Left renal cortex interstitium (tissue), 4 donors: ENCODE measurements around the gene SRPX. TPM values are rescaled to one million over a fixed set of nuclear protein-coding genes. Genes with fewer than 3 reads are reported as not detected.

Experiments
- DNase-seq, 4 donors: peaks; one replicate each; pipeline ENCODE4 v3.0.0-alpha.2; 2013; ENCODE audit warnings: low read depth in 4 of 4, low spot score in 2 of 4, missing footprints in 1 of 4
- polyA plus RNA-seq, 4 donors: library from polyadenylated mRNA; unstranded; fragments of 120-200 nt; gene quantifications; one replicate each; pipeline ENCODE4 v1.2.1, GENCODE V29; 2013; ENCODE audit not compliant: insufficient read length in 4 of 4

Gene SRPX
- polyA plus RNA-seq, 4 donors: 11.5 to 20.7 (median 16.4) TPM

DNA sequence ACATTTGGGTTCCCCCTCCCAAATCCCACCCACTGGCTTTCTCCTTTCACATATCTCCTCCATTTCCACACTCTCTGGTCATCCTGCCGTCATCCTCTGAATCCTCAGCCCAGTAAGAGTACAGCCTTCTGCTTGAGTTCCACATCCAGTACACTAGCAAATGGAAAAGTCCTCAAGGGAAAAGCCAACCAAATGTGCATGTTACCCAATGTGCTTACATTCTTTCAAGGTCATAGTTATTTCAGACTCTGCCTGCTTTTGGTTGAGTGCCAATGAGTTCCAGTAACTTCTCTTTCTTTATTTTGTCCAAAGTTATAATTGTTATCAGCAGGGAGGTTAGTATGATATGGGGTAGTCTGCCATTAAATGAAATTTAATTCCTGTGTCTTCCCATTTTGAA lies 78.1 kb downstream of the SRPX start:
- DNase-seq: no peak

DNA sequence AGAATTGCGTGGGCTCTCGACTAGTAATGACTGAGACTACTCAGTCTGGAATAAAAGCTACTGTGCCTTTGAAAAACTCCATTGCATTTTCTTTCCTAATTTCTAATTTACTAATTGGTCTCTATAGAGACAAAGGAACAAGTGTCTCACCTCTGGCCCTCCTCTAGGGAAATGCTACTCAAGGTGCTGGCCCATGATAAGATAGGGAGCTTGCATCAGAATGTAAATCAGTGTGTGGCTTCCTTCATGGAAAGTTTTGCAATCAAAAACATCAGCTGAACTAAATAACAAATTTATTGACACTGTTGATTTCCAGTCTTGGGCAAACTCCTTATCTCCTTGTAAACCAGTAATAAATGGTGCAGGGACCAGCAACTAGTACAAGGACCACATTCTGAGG lies 81.8 kb downstream of the SRPX start:
- no peak for DNase-seq

DNA sequence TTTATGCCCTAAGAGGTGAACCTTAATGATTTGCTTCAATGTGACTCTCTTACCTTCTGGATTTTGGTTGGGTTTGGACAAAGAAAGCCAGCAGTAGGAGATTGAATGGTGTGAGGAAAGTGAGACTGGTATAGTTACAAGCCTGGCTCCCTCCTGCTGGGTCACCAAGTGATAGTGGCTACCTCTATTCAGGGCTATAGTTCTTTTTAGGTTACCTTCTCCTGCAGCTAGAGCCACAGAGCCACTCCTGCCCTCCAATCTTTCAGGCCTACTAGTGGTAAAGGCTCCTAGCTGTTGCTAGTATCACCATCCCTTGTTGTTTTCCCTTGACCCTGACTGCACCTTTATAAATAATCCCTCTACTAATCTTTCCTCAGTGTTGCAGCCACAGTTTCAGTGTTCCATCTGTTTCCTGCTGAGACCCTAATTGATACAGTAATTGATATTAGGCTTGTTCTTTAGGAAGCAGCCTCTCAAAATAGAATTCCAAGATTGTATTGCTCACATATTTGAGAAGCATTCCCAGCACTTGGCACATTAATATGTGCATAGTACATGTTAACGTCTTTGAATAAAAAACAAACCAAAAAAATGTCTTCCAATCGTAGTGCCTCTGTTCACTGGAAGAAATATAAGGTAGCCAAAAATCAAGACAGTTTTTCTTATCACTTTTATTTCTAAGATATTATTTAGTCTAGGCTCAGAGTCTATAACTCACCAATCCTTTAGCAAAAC lies 82.3 kb downstream of the SRPX start:
- DNase-seq: no peak

DNA sequence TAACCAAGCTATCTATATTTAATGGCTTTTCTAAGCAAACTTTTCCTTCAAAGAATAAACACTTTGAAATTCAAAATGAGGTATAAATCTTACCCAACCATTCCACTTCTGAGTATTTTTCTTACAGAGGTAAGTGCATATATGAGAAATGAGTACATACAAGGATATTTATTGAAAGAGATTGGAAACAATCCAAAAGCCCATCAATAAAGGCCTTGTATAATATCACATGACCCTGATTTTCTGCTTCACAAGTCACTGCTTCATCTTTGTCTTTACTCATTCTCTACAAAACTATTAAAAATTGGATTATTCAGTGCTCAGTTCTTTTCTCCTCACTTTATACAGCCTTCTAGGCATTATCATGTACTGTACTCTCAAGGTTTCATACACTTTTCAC lies 91.3 kb downstream of the SRPX start:
- DNase-seq: no peak

DNA sequence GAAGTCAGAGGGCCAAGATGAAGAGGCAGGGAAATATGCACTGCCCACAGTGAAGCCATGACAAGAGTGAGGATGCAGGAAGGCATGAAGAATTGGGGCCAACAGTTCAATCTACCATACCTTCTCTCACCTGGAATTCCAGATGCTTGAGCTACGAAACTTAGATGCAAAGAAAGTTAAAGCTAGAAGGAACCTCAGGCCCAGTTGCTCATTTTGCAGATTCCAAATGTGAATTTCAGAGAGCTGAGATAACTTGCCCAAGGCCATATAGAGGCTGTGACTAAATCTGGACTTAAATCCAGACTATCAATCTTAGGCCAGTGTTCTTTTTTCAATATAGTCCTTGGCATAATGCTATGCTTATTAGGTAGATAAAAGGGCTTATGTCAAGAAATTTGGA lies 92.7 kb downstream of the SRPX start:
- DNase-seq: no peak

DNA sequence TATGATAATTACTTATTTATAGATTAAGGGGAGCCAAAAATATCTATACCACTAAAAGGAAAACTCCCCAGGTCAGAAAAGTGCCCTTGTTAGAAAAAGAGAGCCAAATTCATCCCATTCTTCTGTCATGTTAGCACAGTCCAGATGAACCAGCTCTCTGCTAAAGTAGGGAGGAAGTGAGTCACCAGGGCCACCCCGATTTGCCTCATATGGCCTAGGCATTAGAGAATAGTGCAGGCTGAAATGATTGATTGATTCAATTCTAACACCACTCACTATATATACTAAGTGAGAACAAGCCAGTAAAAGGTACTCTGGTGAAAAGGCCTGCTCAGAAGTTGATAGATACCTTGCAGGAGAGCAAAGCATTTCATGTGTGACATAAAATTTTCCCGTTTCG lies 94.5 kb downstream of the SRPX start:
- DNase-seq: no peak

DNA sequence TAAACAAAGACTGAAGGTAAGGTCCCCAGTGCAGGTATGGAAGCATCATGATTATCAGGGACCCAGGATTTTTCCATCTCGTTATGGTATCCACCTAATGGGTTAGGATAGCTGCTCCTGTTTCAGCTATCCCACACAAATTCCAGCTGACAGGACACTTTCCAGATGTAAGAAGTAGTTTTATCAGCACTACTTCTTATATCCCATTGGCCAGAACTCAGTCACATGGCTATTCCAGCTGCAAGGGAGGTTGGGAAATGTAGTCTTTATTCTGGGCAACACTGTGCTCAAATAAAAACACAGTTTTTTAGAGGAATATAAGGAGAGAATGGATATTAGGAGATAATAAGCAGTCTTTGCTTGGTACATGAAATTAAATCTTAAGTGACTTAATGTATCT lies 96.7 kb downstream of the SRPX start:
- no peak for DNase-seq

DNA sequence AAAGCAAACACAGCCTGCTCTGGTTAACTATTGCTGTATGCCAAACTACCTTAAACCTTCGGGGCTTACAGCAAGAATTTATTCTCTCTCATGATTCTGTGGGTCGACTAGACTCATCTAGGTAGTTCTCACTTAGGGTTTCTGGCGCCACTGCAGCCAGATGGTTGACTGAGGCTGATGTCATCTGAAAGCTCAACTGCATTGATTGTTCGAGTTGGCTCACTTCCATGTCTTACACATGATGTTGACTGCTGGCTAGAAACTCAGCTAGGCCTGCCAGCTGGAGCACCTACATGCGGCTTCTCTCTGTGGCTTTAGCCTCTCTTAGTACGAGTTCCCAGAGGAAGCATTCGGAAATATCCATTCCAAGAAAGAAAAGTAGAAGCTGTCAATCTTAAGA lies 103.2 kb downstream of the SRPX start:
- DNase-seq: no peak

DNA sequence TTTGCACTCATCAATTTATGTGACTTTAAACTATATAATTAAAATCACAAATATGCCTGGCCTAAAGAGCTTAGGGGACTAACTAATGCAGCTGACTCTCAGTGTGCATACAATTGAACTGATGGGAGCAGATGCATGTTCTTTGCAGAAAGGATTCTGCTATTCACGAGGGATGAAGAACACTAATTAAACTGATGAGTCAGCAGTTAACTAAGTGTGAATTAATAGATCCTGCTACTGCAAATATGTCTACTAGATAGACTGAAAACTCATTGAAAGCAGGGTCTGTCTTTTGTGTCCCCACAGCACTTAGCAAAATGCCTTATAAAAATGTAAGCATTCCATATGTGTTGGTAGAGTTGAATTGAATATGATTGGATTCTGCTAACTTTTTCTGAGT lies 104.0 kb downstream of the SRPX start:
- no peak for DNase-seq

DNA sequence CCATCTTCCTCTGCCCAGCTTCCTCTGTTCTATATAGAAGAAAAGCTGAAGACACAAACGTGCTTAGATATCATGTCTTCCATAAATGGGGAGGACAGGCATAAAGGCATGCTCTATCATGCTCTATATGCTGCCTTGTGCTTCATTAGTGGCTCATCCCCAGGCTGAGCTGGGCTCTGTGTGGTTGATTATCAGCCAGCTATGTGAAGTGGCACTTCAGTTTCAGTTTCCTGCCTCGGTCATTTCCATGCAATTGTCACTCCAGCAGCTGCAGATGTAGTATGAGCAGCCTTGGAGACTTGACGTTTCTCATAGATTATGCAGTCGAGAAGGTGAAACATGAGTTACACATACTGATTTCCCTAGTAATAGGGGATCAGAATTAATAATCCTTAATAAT lies 108.1 kb downstream of the SRPX start:
- no peak for DNase-seq

DNA sequence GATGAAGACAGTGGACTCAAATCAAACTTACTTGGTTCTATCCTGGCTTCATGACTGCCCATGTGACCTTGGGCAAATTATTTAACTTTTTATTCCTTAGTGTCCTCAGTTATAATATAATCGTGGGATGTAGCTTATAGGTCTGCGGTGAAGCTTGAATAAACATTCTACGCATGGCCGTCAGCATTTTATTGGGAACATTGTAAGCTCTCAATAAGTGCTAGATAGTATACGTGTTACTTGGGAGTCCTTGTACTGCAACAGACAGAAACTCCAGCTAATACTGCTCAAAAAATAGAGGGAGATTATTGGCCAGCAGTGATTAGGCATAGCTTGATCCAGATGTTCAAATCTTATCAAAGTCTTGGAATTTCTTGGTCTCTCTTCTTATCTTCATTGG lies 109.5 kb downstream of the SRPX start:
- DNase-seq: no peak

DNA sequence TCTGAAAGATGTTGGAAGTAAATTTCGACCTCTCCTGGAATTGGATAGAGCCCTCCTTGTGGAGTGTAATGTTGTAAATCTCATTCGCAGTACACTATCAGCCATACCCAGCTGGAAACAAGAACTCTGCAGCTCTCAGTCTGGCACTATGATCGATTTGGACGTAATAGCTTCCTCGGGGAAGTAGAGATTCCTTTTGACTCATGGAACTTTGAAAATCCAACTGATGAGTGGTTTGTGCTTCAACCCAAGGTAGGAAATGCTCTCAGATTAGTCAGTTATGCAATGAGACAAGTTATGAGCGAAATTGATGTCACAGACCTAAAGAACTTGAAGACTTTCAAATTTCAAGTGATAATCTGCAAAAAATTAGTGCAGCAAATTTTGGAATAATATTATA lies 110.4 kb downstream of the SRPX start:
- no peak for DNase-seq

DNA sequence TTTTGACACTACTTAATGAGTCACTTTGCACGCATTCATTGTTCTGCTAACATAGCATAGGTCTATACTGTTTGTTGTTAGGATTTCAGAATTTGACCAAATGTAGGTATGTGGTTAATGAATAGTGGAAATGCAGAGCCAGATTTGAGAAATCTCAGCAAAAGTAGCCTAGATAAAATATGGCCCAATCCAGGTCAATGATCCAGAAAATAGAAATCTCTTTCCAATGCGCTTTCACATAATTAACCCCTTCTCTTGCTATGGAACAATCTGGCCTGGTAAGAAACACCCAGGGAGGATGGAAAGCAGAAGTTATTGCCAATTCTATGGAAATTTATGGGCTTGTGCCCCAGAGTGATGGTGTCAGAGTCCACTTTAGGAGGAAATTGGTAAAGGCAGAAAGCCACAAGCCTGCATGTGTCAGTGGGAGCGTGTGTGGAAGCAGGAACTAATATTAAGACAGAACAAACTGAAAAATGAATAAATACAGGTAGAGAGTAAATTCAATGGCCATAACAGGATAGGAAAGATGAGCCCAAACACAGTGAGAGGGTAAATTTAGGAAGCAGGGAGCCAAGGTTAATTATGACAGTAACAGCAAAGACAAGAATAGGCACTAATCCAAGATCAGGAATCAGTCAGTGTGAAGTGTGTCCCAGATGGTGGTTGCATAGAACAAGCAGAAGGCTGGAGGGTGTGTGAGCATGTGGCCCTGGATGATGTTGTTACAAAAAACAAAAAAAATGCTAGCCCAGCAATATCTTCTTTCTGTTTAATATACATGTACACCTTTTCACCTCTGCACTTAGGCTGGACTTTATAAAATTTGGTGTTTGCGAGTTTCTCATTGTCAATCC lies 111.4 kb downstream of the SRPX start:
- no peak for DNase-seq

DNA sequence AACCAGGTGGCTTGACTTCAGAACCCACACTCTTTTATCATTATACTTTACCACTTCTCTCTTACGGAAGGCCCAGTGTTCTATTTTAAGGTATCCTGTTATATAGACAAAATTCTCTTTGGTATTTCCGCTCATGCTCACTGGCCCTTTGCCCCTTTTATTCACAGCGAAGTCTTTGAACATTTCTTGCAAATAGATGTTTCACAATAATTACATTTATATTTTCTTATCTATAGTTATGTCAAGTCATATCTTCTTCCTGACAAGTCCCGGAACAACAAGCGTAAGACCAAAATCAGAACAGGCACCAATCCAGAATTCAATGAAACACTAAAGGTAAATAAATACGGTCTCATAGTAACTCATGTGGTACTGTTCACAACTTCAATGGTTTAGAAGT lies 112.3 kb downstream of the SRPX start:
- no peak for DNase-seq

DNA sequence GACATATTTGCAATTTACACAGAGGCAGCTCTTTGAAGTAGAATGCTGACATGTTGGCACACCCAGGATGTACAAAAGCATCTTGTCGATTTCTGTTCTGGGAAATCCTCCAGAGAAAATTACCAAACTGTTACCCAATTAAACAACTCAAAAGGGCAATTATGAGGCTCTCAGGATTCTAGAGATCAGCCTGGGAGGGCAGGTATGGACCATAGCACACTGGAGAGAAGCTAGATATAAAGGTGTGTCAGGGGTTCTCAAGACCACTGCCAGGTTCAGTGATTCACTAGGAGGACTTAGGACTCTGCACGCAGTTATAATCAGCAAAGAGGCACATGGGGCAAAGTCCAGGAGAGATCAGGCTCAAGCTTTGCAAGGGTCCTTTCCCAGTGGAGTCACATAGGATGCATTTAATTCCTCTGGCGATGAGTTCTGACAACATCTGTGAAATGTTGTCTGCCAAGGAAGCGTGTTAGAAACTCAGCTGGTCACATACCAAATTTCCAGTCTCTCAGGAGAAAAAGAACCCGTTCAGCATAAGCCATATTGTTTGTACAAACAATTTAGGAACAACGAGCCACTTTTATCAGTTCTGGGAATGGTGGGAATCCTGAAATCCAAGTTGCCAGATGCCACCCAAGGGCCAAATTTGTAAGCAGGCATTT lies 113.5 kb downstream of the SRPX start:
- DNase-seq: no peak

DNA sequence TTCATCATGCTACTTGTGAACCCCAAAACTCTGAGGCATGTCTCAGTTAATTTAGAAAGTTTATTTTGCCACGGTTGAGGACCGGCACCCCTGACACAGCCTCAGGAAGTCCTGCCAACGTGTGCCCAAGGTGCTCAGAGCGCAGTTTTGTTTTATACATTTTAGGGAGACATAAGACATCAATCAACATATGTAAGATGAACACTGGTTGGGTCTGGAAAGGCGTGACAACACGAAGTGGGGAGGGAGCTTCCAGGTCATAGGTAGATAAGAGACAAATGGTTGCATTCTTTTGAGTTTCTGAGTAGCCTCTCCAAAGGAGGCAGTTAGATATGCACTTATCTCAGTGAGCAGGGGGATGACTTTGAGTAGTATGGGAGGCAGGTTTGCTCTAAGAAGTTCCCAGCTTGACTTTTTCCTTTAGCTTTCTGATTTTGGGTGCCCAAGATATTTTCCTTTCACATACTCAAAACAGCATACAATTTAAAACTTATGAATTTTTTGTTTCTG lies 115.4 kb downstream of the SRPX start:
- no peak for DNase-seq

DNA sequence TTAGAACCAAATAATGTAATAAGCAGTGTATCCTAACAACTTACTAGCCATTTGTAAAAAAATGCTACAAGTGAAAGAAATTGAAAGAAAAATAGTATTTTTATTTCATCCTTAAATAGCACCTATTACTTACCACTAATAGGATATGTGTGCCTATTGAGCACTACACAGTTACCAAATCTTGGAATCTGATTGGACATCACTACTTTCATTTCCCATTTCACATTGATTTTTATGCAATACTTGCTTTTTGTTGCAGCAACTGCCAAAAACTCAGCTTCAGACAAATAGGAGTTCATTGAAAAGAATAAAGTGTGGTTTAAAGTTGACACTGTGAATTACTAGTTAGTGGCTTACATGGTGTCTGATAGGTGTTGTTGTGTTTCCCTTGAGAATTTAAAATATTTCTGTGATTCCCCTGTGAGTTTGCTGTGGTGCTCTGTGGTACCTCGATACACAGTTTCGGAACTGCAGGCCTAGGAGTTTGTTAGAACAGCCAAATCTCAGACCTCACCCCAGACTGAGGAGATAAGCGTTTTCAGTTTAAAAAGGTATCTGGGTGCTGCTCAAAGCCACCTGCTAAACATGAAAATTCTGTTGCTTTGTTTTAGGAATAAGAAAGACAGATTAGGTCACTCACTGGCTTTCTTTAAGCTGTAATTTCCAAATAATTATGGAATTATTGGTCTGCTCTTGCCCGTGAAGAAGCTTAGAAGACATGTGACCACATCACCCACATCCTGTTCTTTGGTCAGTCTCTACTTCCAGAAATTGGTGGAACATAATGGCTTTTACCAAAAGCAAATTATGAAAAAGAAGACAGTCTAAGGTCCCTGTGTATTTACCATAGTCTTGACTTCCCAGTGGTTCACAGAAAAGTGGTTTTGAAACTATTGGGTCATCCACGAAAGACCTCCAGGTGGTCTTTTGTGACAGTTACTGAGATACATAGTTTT lies 116.5 kb downstream of the SRPX start:
- no peak for DNase-seq

DNA sequence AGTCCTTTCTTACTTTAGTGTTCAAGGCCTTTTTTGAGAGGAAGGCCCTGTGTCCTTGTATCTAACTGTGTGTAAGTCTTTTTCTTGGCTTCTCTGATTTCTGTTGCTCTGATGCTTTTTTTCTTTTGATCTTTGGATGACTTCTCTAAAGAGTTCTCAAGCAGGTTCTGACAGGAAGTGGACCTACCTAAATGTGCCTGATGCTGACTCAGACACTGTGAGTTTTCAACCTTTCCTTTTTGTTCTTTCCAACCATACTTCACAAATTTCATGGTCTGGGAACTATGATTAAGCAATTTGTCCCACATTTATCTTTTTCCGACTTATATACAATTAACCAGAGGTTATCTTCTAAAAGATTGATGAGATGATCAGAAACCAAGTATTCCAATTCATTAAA lies 117.8 kb downstream of the SRPX start:
- no peak for DNase-seq

DNA sequence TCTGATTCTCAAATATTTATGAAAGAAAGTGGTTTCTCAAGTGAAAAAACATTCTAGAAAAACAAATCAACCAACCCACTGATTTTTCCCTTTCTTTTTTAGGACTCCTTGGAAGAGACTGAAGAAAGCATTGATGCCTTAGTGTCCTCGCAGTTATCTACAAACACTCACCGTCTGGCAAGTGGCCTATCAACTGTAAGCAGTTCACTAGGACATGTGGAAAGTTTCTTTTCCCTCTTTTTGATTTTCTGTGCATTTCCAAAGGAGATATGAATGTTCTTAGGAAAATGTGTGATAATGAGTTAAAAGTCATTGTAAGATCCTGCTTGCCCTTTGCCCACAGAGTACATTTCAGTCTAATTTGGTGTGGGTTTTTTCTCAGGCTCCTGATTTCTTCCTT lies 118.4 kb downstream of the SRPX start:
- no peak for DNase-seq

DNA sequence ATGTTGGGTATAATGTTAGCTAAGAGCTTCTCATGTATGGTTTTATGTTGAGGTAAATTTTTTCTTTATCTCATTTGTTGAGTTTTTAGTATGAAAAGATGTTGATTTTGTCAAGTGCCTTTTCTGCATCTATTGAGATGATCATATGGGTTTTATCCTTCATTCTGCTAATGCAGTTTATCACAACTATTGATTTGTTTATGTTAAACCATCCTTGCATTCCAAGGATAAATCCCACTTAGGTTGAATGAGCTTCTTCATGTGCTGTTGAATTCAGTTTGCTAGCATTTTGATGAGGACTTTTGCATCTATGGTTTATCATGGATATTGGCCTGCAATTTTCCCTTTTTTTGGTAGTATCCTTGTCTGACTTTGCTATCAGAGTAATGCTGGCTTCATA lies 121.0 kb downstream of the SRPX start:
- no peak for DNase-seq
